ENCODE results near the gene GRIA4.
"Not testable (repeated sequence)": the region's sequence is repeated elsewhere in the genome, so short reads cannot be mapped to it uniquely, and the experiment has no call there.

Gene GRIA4

GRCh38 chr11:105781807-105782206, 171.9 kb downstream of the GRIA4 start:
- no peak for DNase-seq (ENCODE audit: extremely low spot score)
- CTCF ChIA-PET: interaction anchor here (1.1 kb wide), 1 partner anchor 10 kb away, joined by 4 read pairs; no protein-coding TSS in a partner anchor
- POLR2A ChIA-PET: no interaction called here
- TF ChIP-seq CTCF (IDR thresholded peaks at IDR 0.05; ENCODE audit: control extremely low read depth, extremely low read depth, low read depth, missing control alignments): no peak

GRCh38 chr11:105783216-105783615, 173.3 kb downstream of the GRIA4 start:
- ChIA-PET POLR2A (no interaction called here), CTCF (interaction anchor here (1.0 to 1.5 kb wide), 2 partner anchors 13 to 27 kb away, joined by 3 to 6 read pairs; no protein-coding TSS in a partner anchor)
- no peak for DNase-seq (ENCODE audit: extremely low spot score)
- TF ChIP-seq CTCF (IDR thresholded peaks at IDR 0.05; ENCODE audit: control extremely low read depth, extremely low read depth, low read depth, missing control alignments): no peak

GRCh38 chr11:105785850-105786249, 176.0 kb downstream of the GRIA4 start:
- POLR2A ChIA-PET; CTCF ChIA-PET; DNase-seq (ENCODE audit: extremely low spot score): not testable (repeated sequence)

GRCh38 chr11:105786741-105787140, 176.9 kb downstream of the GRIA4 start:
- ChIA-PET CTCF (no interaction called here), POLR2A (no interaction called here)
- no peak for TF ChIP-seq CTCF (IDR thresholded peaks at IDR 0.05; ENCODE audit: control extremely low read depth, extremely low read depth, low read depth, missing control alignments)
- no peak for DNase-seq (ENCODE audit: extremely low spot score)

GRCh38 chr11:105789579-105790420, 179.9 kb downstream of the GRIA4 start:
- no peak for DNase-seq (ENCODE audit: extremely low spot score)
- ChIA-PET POLR2A (no interaction called here), CTCF (interaction anchor here (1.0 kb wide), 1 partner anchor 15 kb away, joined by 3 read pairs; no protein-coding TSS in a partner anchor)
- TF ChIP-seq CTCF (IDR thresholded peaks at IDR 0.05; ENCODE audit: control extremely low read depth, extremely low read depth, low read depth, missing control alignments): no peak

GRCh38 chr11:105790840-105791239, 181.0 kb downstream of the GRIA4 start:
- DNase-seq (ENCODE audit: extremely low spot score): no peak
- no peak for TF ChIP-seq CTCF (IDR thresholded peaks at IDR 0.05; ENCODE audit: control extremely low read depth, extremely low read depth, low read depth, missing control alignments)
- CTCF ChIA-PET: interaction anchor here (1.0 kb wide), 2 partner anchors 9 to 16 kb away, joined by 3 to 4 read pairs; no protein-coding TSS in a partner anchor
- POLR2A ChIA-PET: no interaction called here

GRCh38 chr11:105793092-105793491, 183.2 kb downstream of the GRIA4 start:
- no peak for TF ChIP-seq CTCF (IDR thresholded peaks at IDR 0.05; ENCODE audit: control extremely low read depth, extremely low read depth, low read depth, missing control alignments)
- no peak for DNase-seq (ENCODE audit: extremely low spot score)
- ChIA-PET POLR2A (no interaction called here), CTCF (no interaction called here)

Measured in GM10248 (cell line).